ENCODE data around the gene TSPO. TPM values are rescaled to one million over a fixed set of nuclear protein-coding genes. Genes with fewer than 3 reads are reported as not detected.

TSPO gene
- 101 and 271 TPM in 2 replicates for total RNA-seq

GRCh38 chr22:43151251-43152002, at the start of gene TSPO:
TSPO (plus strand) TSS chr22:43151559; CDS start chr22:43159239, 7,680 bp downstream.

DNA sequence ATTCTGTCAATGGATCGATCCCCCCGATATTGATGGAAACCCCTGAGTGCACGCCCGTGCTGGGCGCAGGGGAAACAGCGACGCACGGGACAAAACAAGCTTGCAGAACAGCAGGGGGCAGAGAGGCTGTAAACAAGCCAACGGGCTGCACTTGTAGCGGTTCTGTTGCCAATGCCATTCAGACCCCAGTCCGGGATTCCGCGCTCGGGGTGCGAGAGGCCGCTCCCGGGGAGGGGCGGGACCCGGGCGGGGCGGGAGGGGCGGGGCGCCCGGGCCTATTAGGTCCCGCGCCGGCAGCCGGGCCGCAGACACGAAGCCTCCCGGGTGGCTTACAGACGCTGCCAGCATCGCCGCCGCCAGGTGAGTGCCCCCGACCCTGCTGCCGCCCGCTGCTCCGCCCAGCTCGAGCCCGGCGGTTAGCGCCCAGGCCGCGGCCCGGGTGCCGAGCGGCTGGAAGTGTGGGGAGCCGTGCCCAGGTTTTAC, 40.9 kb upstream of the TSPO start, which contains the start of gene BIK:
Gene BIK (plus strand): TSS at position 307 of the 483 bp plus-strand sequence. CDS start 13,273 bp downstream, outside the sequence.

GRCh38 chr22:43142880-43143562, 8.3 kb upstream of the TSPO start, which contains the start of gene MCAT:
MCAT (minus strand) TSS chr22:43143398; CDS start chr22:43143348, 50 bp downstream.

DNA sequence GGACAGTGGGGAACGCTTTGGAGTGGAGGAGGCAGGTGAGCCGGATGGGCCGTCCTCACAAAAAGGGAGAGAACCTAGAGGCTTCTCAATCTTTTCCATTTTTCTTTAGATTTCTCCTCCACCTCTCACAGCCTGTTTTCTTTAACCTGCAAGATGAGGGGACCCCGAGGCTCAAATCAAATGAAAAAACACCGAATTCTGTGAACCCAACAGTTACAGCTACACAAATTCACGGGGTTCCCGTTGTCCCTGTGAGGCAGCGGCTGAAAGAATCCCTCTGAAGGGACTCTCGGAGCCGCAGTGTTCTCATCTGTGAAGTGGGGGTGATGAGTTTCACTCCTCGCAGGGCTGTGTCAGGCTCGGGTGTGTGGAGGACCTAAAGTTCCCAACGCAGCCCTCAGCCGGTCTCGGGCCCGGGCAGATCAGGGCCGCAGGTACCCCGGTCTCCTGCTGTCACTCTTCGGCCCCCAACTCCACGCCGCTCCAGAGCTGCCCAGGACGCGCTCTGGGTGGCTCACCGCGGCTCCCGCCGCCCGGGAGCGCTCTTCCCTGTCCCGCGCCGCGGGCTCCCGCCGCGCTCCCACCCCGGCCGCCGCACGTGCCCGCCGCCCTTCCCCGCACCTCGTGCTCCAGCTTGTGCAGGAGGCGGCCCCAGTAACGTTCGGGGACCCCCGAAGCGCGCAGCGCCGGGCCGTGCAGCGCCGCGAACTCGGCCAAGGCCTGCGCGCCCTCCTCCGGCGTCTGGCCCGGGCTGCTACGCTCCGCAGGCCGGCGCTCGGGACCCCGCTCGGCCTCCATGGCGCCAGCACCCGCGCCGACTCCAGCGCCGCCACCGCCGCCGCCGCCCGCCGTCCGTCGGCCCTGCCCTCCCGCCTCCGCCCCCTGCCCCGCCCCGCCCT, 35.2 kb downstream of the TSPO start, which contains the start of gene TTLL12:
Gene TTLL12 (minus strand): TSS at position 863 of the 899 bp plus-strand sequence. CDS start 65 bp downstream, at position 798.

Other genes starting within 250 kb of the TSPO start
- gene PACSIN2, start 136.4 kb upstream of the TSPO start, total RNA-seq = 32.0 and 38.0 TPM in 2 replicates
- gene TTLL1, start 62.2 kb upstream of the TSPO start, total RNA-seq = 17.7 and 23.8 TPM in 2 replicates
- gene BIK, start 40.8 kb upstream of the TSPO start, total RNA-seq = not detected in 2 replicates
- 6.9 and 8.2 TPM in 2 replicates for gene MCAT, start 8.2 kb upstream of the TSPO start, total RNA-seq
- 10.9 and 11.5 TPM in 2 replicates for gene TTLL12, start 35.6 kb downstream of the TSPO start, total RNA-seq
- gene SCUBE1, start 191.8 kb downstream of the TSPO start, total RNA-seq = under 0.01 and 0.34 TPM in 2 replicates